ENCODE results near the gene CYP46A1.

Gene CYP46A1

DNA sequence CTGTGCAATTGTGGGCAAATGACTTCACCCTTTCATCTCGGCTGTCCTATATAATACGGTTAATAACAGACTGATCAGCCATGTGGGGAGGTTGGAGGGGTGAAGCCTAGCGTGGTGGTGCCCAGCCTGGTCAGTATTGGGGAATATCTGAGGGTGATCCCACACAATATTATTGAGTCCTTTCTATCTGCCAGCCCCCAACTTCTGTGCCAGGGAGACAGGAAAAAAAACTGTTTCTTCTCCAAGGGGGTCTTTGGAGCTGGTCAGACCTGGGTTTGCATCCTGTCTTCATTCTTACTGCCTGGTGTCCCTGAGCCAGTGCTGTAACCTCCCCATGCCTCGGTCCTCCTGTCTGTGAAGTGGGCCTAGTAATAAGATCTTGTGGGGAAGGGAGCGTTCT, 6.5 kb downstream of the CYP46A1 start:
- DNase-seq = no peak

DNA sequence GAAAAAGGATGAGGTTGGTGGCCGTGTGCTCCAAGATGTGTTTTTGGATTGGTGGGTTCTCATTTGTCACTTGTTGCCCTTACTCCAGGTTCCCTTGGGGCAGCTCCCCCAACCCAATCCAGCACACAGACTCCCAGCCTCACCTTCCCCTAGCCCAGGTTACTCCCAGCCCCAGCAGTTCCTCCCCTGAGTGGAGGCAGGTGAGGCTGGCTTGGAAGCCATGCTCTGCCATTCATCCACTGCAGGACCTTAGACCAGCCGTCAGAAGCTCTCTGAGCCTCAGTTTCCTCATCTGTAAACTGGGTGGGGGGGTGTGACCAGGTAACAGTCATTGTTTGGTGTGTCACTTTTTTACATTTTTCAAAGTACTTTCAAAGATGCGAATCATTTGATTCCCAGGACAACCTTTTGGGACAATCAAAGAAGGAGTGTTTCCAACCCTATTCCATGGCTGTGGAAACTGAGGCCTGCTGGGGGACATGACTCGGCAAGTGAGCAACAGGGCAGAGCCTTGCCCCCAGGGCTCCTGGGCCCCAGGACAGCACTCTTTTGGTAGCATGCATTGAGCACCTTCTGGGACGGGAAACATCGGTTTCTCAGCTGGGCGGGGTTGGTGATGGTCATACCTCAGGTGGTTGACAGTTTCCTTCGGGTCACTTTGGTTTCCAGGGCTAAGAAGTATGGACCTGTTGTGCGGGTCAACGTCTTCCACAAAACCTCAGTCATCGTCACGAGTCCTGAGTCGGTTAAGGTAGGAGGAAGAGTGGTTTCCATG, 7.2 kb downstream of the CYP46A1 start:
- no peak for DNase-seq

DNA sequence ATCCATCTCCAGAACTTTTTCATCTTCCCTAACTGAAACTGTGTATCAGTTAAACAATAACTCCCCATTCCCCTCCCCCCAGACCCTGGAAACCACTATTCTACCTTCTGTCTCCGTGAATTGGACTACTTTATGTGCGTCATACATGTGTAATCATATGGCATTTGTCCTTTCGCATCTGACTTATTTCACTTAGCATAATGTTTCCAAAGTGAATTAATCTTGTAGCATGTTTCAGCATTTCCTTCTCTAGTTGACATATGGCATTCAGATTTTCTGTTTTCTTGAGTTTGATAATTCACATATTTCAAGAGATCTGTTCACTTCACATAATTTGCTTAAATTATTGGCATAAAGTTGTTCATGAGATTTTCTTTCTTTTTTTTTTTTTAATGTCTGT, 9.8 kb downstream of the CYP46A1 start:
- DNase-seq = no peak

DNA sequence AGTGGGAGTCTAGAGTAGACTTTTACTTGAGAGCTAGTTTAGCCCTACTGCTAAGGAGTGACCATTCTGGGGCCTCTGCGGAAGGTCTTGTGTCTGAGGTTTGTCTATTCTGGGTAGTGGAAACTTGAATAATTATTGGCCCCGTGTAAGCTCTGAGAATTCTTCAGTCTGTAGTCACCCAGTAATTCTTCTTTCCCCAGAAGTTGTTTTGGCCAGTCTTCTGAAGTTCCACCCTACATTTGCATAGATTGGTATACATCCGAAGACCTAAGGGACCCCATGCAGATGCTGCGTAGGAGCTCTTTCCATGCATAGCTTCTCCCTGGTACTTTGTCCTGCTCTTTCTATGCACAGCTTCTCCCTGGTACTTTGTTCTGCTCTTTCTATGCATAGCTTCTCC, 12.8 kb downstream of the CYP46A1 start:
- no peak for DNase-seq

DNA sequence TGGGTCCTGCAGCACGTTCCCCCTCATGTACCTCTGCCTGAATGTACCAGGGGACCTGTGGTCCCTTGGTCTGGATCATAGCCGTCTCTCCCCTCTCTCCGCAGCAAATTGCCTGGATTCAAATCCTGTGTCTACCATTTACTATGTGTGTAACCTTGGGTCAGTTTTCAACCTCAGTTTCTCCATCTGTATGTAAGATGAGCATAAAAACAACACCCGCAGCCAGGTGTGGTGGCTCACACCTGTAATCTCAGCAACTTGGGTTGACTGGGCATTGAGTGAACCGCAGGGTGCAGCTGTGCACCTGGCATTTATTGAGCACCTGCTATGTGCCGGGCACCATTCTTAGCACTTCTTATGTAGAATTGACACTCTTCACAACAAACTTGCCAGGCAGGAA, 14.1 kb downstream of the CYP46A1 start:
- no peak for DNase-seq

DNA sequence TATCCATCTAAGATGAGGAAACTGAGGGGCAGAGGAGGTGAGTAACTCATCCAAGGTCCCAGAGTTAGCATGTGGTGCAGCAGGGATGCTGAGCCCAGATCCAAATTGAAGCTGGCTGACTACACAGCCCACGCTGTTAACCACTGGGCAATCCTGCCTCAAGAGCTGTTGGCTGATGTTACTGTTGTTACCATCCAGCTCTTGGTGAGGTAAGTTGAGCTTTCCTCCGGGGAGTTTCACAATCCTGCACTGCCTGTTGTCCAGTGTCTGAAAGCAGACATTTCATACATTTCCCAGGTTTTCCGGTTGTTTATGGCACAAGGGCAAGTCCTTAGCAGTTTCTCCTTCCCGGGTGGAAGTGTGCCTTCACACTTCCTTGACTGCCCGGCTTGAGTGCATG, 14.5 kb downstream of the CYP46A1 start:
- DNase-seq = no peak

DNA sequence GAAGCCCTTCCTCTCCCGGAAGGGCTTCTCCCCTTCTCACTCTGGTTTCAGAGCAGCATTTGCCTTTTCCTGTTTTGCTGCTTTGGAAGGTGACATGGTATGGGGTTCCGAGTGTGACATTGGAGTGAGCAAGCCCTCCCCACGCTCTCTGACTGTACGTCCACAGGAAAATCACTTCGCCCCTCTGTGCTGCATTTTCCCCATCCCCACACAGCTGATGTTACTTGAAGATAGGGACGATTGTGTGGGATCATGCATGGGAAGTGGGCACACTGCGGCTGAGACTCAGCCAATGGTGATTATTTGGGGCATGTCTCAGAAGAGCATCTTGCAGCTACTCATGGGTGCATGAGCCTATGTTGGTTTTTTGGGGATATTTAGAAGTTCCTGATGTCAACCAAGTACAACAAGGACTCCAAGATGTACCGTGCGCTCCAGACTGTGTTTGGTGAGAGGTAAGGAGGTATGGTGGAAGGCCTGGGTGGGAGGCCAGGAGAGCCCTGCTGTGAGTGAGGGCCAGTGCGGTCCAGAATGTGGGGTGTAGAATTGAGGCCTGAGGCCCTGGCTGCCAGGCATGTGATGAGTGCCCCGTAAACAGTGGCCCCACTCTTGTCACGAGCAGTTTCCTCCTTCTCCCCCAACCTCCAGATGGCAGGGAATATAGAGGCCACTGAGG, 15.1 kb downstream of the CYP46A1 start:
- DNase-seq = no peak

DNA sequence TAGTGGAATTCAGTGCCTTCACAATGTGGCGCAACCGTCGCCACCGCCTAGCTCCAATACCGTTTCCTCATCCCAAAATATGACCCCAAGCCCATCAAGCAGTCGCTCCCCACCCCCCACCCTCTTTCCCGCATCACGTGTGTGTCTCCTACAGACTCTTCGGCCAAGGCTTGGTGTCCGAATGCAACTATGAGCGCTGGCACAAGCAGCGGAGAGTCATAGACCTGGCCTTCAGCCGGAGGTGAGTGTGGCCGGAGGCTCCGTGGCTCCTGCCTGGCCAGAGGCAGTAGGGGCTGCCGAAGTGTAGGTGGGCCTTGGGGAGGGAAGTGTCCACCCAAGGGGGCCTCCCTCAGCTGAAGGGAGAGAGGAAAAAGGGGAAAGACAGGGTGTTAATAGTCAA, 15.8 kb downstream of the CYP46A1 start:
- no peak for DNase-seq

DNA sequence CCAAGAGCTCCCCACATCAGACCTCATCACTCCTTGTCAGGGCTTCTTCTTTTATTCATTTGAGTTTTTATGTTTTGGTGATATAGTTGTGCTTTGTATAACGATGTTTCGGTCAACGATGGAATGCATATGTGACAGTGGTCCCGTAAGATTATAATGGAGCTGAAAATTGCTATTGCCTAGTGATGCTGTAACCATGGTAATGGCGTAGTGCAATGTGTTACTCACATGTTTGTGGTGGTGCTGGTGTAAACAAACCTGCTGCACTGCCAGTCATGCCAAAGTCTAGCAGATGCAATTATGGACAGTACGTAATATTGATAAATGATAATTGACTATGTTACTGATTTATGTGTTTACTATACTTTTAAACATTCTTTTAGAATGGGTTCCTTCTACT, 16.3 kb downstream of the CYP46A1 start:
- DNase-seq = no peak

DNA sequence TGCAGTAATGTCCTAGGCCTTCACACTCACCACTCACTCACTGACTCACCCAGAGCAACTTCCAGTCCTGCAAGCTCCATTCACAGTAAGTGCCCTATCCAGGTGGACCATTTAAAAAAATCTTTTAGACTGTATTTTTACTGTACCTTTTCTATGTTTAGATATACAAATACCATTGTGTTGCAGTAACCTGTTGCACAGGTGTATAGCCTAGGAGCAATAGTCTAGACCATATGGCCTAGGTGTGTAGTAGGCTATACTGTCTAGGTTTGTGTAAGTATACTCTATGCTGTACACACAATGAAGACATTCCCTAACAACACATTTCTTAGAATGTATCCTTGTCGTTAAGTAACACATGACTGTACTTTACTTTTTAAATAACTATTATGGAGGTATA, 17.2 kb downstream of the CYP46A1 start:
- DNase-seq = no peak

DNA sequence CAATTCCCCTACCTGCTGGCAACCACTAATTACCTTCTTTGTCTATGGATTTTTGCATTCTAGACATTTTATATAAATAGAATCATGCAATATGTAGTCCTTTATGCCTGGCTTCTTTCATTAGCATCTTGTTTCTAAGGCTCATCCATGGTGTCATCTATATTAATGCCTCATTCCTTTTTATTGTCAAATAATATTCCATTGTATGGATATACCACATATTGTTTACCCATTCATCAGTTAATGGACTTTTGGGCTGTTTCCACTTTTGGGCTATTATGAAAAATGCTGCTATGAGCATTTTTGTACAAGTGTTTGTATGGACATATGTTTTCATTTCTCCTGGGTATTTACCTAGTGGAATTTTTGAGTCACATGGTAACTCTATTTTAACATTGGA, 18.0 kb downstream of the CYP46A1 start:
- no peak for DNase-seq

DNA sequence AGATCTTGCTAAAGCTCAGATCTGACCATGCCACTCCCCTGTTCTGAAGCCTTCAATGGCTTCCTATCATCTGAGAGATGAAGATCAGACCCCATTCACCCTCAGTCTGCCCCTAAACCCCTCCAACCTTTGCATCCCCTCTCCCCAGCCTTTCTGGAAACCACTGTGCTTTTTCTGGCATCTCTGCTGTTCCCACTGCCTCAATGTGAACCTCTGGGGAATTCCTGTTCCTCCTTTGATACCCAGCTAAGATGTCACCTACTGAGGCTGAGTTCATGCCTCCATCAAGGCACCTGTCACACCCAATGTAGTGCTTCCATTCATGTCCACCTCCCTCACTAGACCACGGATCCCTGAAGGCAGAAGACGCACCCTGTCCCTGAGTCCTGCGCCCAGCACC, 19.3 kb downstream of the CYP46A1 start:
- no peak for DNase-seq

DNA sequence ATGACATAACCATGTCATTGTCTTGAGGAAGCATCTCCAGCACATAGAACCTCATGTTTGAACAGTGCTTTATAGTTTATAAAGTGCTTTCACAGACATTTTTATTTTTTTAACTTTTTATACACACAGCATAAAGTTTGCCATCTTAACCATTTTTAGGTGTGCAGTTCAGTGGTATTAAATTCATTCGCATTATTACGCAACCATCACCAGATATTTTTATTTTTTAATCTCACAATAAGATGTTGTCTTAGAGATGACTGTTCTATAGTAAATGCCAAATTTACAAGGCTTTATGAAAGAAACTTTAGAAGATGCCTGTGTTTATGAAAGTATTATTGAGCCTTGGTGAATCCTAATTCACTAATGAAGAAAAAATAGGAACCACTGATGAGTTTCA, 19.9 kb downstream of the CYP46A1 start:
- no peak for DNase-seq

DNA sequence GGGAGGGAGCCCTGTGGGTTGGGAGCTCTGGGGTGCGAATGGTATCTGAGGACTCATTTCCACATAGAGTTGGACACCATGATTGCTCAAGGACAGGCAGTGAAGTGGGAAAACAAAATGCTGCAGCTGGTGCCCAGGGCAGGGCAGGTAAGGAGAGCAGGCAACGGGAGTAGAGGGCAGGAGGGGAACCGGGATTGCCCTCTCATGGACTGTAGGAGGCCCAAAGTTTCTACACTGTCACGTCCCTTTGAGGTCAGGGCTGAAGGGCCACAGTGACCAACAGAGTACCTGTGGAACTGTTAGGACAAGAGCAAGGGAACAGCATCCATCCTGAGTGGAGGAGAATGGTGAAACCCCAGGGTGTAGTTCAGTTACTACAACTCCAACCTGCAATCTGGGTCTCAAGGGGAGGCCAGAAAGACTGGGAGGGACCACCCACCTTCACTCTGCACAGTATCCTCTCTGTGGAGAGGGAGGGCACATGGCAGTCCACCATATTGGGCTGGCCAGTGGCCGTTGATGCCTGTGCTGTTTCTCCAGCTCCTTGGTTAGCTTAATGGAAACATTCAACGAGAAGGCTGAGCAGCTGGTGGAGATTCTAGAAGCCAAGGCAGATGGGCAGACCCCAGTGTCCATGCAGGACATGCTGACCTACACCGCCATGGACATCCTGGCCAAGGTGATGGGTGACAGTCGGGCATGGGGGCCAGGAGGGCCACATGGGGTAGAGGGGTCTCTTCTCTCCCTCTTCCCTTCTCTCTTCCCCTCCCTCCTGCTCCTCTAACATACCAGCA, 22.2 kb downstream of the CYP46A1 start:
- DNase-seq = no peak

DNA sequence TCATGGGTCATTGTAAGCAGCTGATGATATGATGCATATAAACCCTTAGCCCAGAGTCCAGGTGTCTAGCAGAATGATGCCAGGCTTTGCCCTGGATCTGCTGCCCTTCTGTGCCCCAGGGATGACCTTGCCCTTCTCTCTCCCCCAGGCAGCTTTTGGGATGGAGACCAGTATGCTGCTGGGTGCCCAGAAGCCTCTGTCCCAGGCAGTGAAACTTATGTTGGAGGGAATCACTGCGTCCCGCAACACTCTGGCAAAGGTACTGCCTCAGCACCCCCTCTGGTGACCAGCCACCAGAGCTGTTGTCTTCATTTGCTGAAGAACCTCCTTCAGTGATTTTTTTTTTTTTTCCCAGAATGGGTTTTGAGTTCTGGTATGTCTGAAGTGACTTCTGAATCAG, 23.3 kb downstream of the CYP46A1 start:
- DNase-seq = no peak

DNA sequence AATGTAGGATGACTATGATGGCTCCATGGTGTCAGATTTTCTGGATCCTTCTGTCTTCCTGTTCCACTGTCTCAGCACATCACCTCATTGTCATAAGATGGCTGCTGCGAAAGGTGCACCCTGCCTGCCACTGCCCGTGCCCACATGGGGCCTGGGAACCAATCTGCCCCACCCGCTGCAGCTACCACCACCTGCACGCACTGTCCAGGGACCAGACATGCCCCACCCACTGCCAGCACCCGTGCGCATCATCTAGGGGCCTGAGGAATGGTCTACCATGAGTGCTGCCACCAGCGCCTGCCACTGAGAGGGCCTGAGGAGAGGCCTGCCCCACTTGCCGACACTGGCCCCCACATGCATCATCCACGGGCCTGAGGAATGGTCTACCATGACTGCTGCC, 23.8 kb downstream of the CYP46A1 start:
- no peak for DNase-seq

DNA sequence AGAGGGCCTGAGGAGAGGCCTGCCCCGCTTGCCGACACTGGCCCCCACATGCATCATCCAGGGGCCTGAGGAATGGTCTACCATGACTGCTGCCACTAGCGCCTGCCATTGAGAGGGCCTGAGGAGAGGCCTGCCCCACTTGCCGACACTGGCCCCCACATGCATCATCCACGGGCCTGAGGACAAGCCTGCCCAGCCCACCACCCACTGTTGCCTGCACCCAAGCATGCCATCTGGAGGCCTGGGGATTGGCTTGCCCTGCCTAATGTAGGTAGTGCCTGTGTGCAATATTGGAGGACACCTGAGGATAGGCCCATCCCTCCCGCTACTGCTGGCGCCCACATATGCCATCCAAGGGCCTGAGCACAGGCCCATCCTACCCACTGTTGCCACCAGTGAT, 24.4 kb downstream of the CYP46A1 start:
- no peak for DNase-seq

DNA sequence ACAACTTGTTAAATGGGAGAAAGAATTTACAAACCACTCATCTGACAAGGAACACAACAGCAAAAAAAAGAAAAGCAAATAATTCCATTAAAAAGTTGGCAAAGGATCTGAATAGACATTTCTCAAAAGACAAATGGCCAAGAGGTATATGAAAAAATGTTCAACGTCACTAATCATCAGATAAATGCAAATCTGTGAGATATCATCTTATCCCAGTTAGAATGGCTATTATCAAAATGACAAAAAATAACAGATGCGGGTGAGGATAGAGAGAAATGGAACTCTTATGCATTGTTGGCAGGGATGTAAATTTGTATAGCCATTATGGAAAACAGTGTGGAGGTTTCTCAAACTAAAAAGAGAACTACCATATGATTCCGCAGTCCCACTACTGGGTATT, 29.9 kb downstream of the CYP46A1 start:
- no peak for DNase-seq

DNA sequence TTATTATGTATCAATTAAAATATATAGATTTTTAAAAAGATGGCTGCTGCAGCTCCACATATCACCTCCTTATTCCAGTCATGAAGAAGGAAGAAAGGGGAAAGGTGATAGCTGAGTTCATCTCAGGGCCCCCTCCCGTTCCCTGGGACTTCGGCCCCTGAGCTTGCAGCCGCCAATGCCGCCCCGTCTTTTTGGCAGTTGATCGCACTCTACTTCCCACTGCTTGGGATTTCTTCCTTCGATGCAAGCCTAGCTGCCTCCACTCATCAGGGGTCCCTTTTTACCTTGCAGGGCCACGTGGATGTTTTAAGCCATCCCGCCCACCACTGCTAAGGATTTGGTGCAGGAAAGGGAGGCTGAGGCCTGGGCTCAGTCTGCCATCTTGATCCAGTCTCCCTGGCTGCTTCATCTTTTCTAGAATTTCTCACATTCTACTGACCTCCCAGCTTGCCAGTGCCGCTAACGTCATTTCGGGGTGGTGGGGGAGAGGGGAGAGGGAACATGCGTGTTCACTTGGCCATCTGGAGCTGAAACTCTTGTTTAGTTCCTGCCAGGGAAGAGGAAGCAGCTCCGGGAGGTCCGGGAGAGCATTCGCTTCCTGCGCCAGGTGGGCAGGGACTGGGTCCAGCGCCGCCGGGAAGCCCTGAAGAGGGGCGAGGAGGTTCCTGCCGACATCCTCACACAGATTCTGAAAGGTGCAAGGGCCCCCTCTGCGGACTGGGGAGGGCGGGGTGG, 31.3 kb downstream of the CYP46A1 start:
- no peak for DNase-seq

DNA sequence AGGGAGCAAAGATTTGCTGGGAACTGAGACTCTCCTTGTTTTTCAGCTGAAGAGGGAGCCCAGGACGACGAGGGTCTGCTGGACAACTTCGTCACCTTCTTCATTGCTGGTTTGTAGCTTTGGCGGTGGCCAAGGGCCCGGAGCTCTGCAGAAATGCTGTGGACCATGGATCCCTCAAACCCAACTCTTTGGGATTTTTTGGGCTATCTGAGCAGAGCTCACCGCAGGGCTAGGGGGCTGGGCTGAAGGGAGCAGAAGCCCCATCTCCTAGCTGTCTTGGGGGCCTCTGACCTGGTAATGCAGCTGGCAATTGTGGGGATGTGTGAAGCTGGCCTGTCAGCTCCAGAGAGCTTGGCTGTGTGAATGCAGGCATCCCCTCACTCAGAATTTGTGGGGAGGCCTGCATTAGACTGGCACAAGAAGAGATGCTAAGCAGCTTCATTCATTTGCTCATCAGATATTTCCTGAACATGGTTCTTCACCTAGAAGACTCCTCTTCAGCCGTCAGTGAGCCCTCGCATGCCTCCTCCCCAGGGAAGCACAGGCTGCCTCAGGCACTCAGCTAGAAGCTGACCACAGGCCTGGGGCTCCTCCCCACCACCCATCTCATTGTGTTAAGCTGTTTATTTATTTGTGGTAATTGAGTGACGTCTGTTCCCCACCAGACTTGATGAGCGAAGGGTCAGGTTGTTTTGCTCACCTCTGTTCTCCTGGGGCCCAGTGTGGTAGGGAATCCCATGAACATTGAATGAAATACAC, 32.2 kb downstream of the CYP46A1 start:
- DNase-seq = no peak

DNA sequence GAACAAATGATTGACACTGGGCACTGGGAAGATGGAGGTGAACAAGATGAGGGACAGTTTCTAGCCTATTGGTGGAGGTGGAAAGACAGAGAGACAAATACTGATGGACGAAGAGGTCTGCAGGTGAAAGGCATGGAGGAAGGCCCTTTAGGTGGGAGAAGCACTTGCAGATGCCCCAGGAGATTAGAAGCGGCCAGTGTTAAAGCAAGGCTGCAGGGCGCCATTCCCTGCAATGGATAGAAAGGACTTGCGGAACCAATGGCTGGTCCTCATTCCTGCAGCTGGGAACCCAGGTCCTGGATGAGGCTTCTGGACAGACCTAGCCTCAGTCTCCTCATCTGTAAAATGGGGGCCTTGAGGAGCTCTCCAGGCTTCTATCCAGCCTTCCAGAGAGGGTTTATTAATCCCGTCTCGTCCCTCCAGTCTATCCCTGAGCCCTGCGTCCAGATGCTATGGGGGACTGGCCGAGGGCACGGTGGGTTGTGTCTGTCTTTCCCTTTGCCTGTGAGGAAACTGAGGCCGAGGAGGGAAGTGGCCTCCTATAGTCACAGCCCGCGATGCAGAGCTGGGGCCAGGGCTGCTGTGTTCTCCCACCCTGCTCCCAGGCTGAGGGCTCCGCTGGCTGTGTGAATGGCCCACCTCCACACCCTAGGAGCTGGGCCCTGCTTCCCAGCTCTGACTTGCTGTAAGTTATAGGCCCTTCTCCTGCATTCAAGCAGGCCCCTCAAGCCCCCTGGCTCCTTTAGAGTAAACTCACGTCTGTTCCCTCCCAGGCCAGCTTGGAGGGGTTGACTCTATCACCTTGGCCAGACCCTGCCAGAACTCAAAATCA, 33.0 kb downstream of the CYP46A1 start:
- DNase-seq = no peak

DNA sequence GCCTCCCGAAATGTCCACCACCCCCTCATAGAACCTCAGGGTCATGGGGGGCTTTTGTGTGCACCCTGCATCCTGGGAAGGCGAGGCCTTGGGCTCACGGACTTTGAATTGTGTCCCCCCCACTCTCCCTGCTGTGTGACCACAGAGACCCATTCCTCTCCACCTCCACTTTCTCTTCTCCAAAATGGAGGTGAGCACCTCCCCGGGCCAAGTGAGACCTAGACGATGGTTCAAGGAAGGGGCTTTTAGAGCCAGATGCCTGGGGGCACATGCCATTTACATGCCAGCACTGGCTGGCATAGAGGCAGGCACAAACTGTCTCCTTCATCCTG, 33.5 kb downstream of the CYP46A1 start:
- no peak for DNase-seq

All from activated CD4-positive, alpha-beta T cell treated with anti-CD3 and anti-CD28 coated beads for 4 hours (primary cell).